AG09319 (cell line): Measurements from ENCODE around the gene GAST.

Source experiments
- DNase-seq: peaks from one replicate; pipeline ENCODE4 v3.0.0-alpha.2; 2010; ENCODE audit warnings: low read depth; ENCODE audit errors: extremely low read depth
- CTCF ChIP-seq: IDR thresholded peaks from 2 replicates; pipeline ENCODE4 v1.5.1; 2011; ENCODE audit warnings: low read depth, mild to moderate bottlenecking, inconsistent platforms, low read length, moderate library complexity

The GAST gene

GRCh38 chr17:41734949-41735313 lies 22.8 kb downstream of the GAST start:
- TF ChIP-seq CTCF = no peak

GRCh38 chr17:41735744-41736143 lies 23.6 kb downstream of the GAST start:
- no peak for TF ChIP-seq CTCF

More at GRCh38 chr17:41734949-41735313, 22.8 kb downstream of the GAST start:
- DNase-seq = no peak

GRCh38 chr17:41736983-41737679 lies 25.0 kb downstream of the GAST start:
- TF ChIP-seq CTCF = no peak
- no peak for DNase-seq

More at GRCh38 chr17:41735744-41736143, 23.6 kb downstream of the GAST start:
- DNase-seq = no peak

- DNase-seq = no peak
- TF ChIP-seq CTCF = no peak
These were observed 25.5 kb downstream of the GAST start for GRCh38 chr17:41737680-41738023.

- TF ChIP-seq CTCF = peak; percentile 93
- DNase-seq = peak; percentile 46
These were observed 26.1 kb downstream of the GAST start for GRCh38 chr17:41738077-41738800.

GRCh38 chr17:41738801-41739112 lies 26.6 kb downstream of the GAST start:
- no peak for TF ChIP-seq CTCF
- no peak for DNase-seq

- TF ChIP-seq CTCF = no peak
- no peak for DNase-seq
These were observed 27.7 kb downstream of the GAST start for GRCh38 chr17:41739661-41740352.
